GM12878 (cell line): ENCODE results near the gene DAO. TPM values are rescaled to one million over a fixed set of nuclear protein-coding genes. Genes with fewer than 3 reads are reported as not detected.

Experiments used
- ATAC-seq: fragments of 200-7000 bp; cut with Tn5 transposase; 3 replicates; pipeline ENCODE4 v1.9.1; 2020; ENCODE audit warnings: mild to moderate bottlenecking, moderate library complexity
- BruUV-seq: library from RNA; stranded (reverse); fragments of 400-500 nt; replicated peaks from 2 replicates; lab custom pipeline; 2021; lab: Mats Ljungman, UMichigan
- CTCF ChIA-PET: fragments of 300-600 bp; sonication (Branson Sonifier 250); formaldehyde crosslinking; extraction: SDS; loops from one replicate; lab custom pipeline; 2021; ENCODE audit warnings: inconsistent platforms; lab: Yijun Ruan, JAX
- POLR2A ChIA-PET: fragments of 350-600 bp; formaldehyde crosslinking; extraction: SDS; loops from one replicate; lab custom pipeline; 2021; ENCODE audit warnings: inconsistent platforms; lab: Charles Lee
- RAD21 ChIA-PET: fragments of 300-600 bp; sonication (Branson Sonifier 250); formaldehyde crosslinking; loops from one replicate; lab custom pipeline; 2023; ENCODE audit warnings: antibody characterized with exemption; ENCODE audit not compliant: unreplicated experiment; lab: Charles Lee
- SMC1A ChIA-PET: fragments of 300-600 bp; sonication (Branson Sonifier 250); formaldehyde crosslinking; loops from one replicate; lab custom pipeline; 2023; ENCODE audit not compliant: unreplicated experiment, uncharacterized antibody; lab: Charles Lee
- DNase-seq: peaks from one replicate; pipeline ENCODE4 v3.0.0-alpha.2; 2011; ENCODE audit warnings: low read depth, low spot score
- FAIRE-seq: peaks from 3 replicates; lab custom pipeline; 2011; peaks lifted over from hg19 to GRCh38; lab: Jason Lieb, UNC
- H2AFZ ChIP-seq: 2 replicates; pipeline ENCODE4 v1.6.0; 2011; ENCODE audit warnings: low read depth, low read length, control low read depth; ENCODE audit not compliant: control insufficient read depth
- H3K27ac ChIP-seq: 2 replicates; pipeline ENCODE4 v1.5.1; 2011; ENCODE audit warnings: control low read depth; ENCODE audit not compliant: control insufficient read depth, insufficient read depth
- H3K27me3 ChIP-seq, 2 experiments: replicated peaks in 1 of 2; 2 replicates each; pipeline versions ENCODE4 v1.6.0 to v1.6.1; 2011; ENCODE audit warnings: low read length in 1 of 2; ENCODE audit not compliant: control insufficient read depth in 2 of 2, insufficient read depth in 2 of 2
- H3K36me3 ChIP-seq, 2 experiments: 2 replicates each; pipeline ENCODE4 v1.5.1; 2011; ENCODE audit warnings: low read length in 1 of 2; ENCODE audit not compliant: control insufficient read depth in 2 of 2, insufficient read depth in 2 of 2
- H3K4me1 ChIP-seq: 2 replicates; pipeline ENCODE4 v1.6.1; 2011; ENCODE audit warnings: mild to moderate bottlenecking, low read length, moderate library complexity, mixed read lengths; ENCODE audit not compliant: control insufficient read depth, insufficient read depth
- H3K4me2 ChIP-seq: 2 replicates; pipeline ENCODE4 v1.6.0; 2011; ENCODE audit warnings: control low read depth; ENCODE audit not compliant: control insufficient read depth, insufficient read depth
- H3K4me3 ChIP-seq: fragments of 200-600 bp; sonication (generic); 2 replicates; pipeline ENCODE4 v1.5.1; 2016
- H3K79me2 ChIP-seq: 2 replicates; pipeline ENCODE4 v1.6.0; 2011; ENCODE audit warnings: low read length; ENCODE audit not compliant: control insufficient read depth, insufficient read depth
- H3K9ac ChIP-seq: 2 replicates; pipeline ENCODE4 v1.8.0; 2011; ENCODE audit warnings: low read length, control low read depth, mixed read lengths; ENCODE audit not compliant: control insufficient read depth, insufficient read depth
- H3K9me3 ChIP-seq: replicated peaks from 3 replicates; pipeline ENCODE4 v1.5.1; 2011; ENCODE audit warnings: mild to moderate bottlenecking, low read length; ENCODE audit not compliant: control insufficient read depth, insufficient read depth
- H4K20me1 ChIP-seq: 2 replicates; pipeline ENCODE4 v1.6.0; 2011; ENCODE audit not compliant: control insufficient read depth, insufficient read depth
- CHD1 ChIP-seq: IDR thresholded peaks from 2 replicates; pipeline ENCODE4 v1.6.1; 2012; ENCODE audit warnings: low read depth, low read length, improper control_type of control experiment
- ELK1 ChIP-seq: IDR thresholded peaks from 2 replicates; pipeline ENCODE4 v1.6.1; 2012; ENCODE audit warnings: low read depth, low read length, improper control_type of control experiment
- EP300 ChIP-seq, 2 experiments: fragments of 150-350 bp in 1 of 2; IDR thresholded peaks; 2 replicates each; pipeline ENCODE4 v1.6.1; 2011 to 2012; ENCODE audit warnings: low read depth in 2 of 2, low read length in 2 of 2, borderline replicate concordance in 1 of 2, improper control_type of control experiment in 1 of 2, inconsistent platforms in 1 of 2; ENCODE audit not compliant: control insufficient read depth in 1 of 2
- IRF3 ChIP-seq: fragments of 450-650 bp; IDR thresholded peaks from 2 replicates; pipeline ENCODE4 v1.6.1; 2014; ENCODE audit warnings: mild to moderate bottlenecking
- JUNB ChIP-seq: IDR thresholded peaks from 2 replicates; pipeline ENCODE4 v1.6.1; 2016; ENCODE audit warnings: antibody characterized with exemption, mild to moderate bottlenecking
- RELB ChIP-seq: fragments of 450-650 bp; IDR thresholded peaks from 2 replicates; pipeline ENCODE4 v1.6.1; 2017; ENCODE audit warnings: low read depth, mild to moderate bottlenecking, moderate library complexity
- ZNF687 ChIP-seq: fragments of 450-650 bp; IDR thresholded peaks from 2 replicates; pipeline ENCODE4 v1.6.1; 2017; ENCODE audit warnings: mild to moderate bottlenecking, moderate library complexity
- WGBS: methylation state at CpG from one replicate; pipeline ENCODE4 v1.1.6; 2016; ENCODE audit warnings: low lambda C conversion rate; ENCODE audit not compliant: insufficient replicate concordance, insufficient coverage; ENCODE audit errors: missing lambda C conversion rate; 5-methylcytosine and 5-hydroxymethylcytosine counted together
- in situ Hi-C: fragments of 300-500 bp; cut with MboI; formaldehyde crosslinking; loops from 9 replicates; pipeline ENCODE4 v1.14.3; 2018; ENCODE audit warnings: mixed read lengths
- intact Hi-C: fragments of 100-400 bp; cut with micrococcal nuclease; formaldehyde crosslinking; loops from one replicate; pipeline ENCODE4 v1.14.2; 2022; ENCODE audit not compliant: unreplicated experiment
- polyA plus RNA-seq, 11 experiments: library from polyadenylated mRNA; depleted of rRNA in 4 of 11; unstranded in 6 of 11; stranded (reverse) in 5 of 11; fragments of >200 nt; fragmentation: Nextera tagmentation in 4 of 11; fragmentation: Illumina TruSeq in 1 of 11; extraction: Ambion mirVana in 4 of 11; extraction: Trizol in 1 of 11; gene quantifications; 1 replicate in 1 of 11; 2 replicates in 10 of 11; pipeline versions ENCODE4 v1.2.1 to v1.2.3, GENCODE V29; 2011 to 2016; ENCODE audit warnings: inconsistent platforms in 2 of 11, missing spikeins in 2 of 11, low read depth in 1 of 11
- total RNA-seq, 4 experiments: library from RNA; depleted of rRNA in 3 of 4; stranded (reverse); fragments of >200 nt in 3 of 4; fragmentation: Illumina TruSeq in 1 of 4; extraction: Trizol in 1 of 4; gene quantifications; 2 replicates each; pipeline versions ENCODE4 v1.2.1 to v1.2.3, GENCODE V29; 2013 to 2021
- TF ChIP-seq, protein P1 (sequence below): IDR thresholded peaks from 2 replicates; pipeline ENCODE4 v1.6.1; 2012; ENCODE audit warnings: low read length, inconsistent platforms
- TF ChIP-seq, protein P2 (sequence below): fragments of 450-650 bp; formaldehyde crosslinking; IDR thresholded peaks from 2 replicates; pipeline ENCODE4 v1.4.0; 2020; ENCODE audit warnings: mild to moderate bottlenecking, moderate library complexity

The DAO gene
- total and polyA plus RNA-seq, 10 of the 15 experiments (the other 5 are each of a cell fraction or from before 2014, with no cell fraction given), result 0.15 TPM; not detected in 9

- FAIRE-seq, result no peak
- no TSS peak for BruUV-seq
- H3K4me1 ChIP-seq, result no peaks in the 10 kb centered on the region
- no peaks in the 10 kb centered on the region for H4K20me1 ChIP-seq
- ChIA-PET SMC1A (no interaction called here), POLR2A (no interaction called here), RAD21 (interaction anchor here (1.5 kb wide), 1 partner anchor 52 kb away, joined by 3 read pairs; no protein-coding TSS in a partner anchor), CTCF (no interaction called here)
- no peaks in the 10 kb centered on the region for H3K36me3 ChIP-seq
- no peak overlapping the region for H2AFZ ChIP-seq
- H3K4me2 ChIP-seq, result no peak overlapping the region
- WGBS, result 63% methylated on average over 5 of the region's 5 CpGs
- no peak for DNase-seq
- in situ Hi-C loops (no loop called here), intact Hi-C loops (no loop called here)
- ATAC-seq, result no peak
- H3K9me3 ChIP-seq, result no peaks in the 10 kb centered on the region
- H3K79me2 ChIP-seq, result no peaks in the 10 kb centered on the region
- no peaks in the 10 kb centered on the region; a peak in 2 of 4 replicates for H3K27me3 ChIP-seq
- no peak overlapping the region for H3K4me3 ChIP-seq
- no peak overlapping the region for H3K27ac ChIP-seq
- H3K9ac ChIP-seq, result no peak overlapping the region
- TF ChIP-seq RELB, result no peak
- no peak for TF ChIP-seq ELK1
- TF ChIP-seq, protein P1, sequence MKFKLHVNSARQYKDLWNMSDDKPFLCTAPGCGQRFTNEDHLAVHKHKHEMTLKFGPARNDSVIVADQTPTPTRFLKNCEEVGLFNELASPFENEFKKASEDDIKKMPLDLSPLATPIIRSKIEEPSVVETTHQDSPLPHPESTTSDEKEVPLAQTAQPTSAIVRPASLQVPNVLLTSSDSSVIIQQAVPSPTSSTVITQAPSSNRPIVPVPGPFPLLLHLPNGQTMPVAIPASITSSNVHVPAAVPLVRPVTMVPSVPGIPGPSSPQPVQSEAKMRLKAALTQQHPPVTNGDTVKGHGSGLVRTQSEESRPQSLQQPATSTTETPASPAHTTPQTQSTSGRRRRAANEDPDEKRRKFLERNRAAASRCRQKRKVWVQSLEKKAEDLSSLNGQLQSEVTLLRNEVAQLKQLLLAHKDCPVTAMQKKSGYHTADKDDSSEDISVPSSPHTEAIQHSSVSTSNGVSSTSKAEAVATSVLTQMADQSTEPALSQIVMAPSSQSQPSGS, result no peak
- TF ChIP-seq IRF3, result no peak
- TF ChIP-seq CHD1, result no peak
- TF ChIP-seq ZNF687, result no peak
- TF ChIP-seq EP300 (IDR thresholded peaks at IDR 0.05; ENCODE audit: borderline replicate concordance in 1 of 2, control insufficient read depth in 1 of 2, low read depth in 2 of 2, low read length in 2 of 2), result no peak
- no peak for TF ChIP-seq JUNB
- TF ChIP-seq, protein P2, sequence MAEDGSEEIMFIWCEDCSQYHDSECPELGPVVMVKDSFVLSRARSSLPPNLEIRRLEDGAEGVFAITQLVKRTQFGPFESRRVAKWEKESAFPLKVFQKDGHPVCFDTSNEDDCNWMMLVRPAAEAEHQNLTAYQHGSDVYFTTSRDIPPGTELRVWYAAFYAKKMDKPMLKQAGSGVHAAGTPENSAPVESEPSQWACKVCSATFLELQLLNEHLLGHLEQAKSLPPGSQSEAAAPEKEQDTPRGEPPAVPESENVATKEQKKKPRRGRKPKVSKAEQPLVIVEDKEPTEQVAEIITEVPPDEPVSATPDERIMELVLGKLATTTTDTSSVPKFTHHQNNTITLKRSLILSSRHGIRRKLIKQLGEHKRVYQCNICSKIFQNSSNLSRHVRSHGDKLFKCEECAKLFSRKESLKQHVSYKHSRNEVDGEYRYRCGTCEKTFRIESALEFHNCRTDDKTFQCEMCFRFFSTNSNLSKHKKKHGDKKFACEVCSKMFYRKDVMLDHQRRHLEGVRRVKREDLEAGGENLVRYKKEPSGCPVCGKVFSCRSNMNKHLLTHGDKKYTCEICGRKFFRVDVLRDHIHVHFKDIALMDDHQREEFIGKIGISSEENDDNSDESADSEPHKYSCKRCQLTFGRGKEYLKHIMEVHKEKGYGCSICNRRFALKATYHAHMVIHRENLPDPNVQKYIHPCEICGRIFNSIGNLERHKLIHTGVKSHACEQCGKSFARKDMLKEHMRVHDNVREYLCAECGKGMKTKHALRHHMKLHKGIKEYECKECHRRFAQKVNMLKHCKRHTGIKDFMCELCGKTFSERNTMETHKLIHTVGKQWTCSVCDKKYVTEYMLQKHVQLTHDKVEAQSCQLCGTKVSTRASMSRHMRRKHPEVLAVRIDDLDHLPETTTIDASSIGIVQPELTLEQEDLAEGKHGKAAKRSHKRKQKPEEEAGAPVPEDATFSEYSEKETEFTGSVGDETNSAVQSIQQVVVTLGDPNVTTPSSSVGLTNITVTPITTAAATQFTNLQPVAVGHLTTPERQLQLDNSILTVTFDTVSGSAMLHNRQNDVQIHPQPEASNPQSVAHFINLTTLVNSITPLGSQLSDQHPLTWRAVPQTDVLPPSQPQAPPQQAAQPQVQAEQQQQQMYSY (CRISPR knock-in tag), result no peak
Observed at GRCh38 chr12:108899145-108899544, 19.3 kb downstream of the DAO start.
